Measurements from ENCODE around the gene WDFY2. TPM values are rescaled to one million over a fixed set of nuclear protein-coding genes. Genes with fewer than 3 reads are reported as not detected.

Gene WDFY2
- total RNA-seq, 1 donor from 2014 or later = 9.0 TPM

GRCh38 chr13:51816604-51817249 lies 232.5 kb downstream of the WDFY2 start:
- no peak for DNase-seq (ENCODE audit: low spot score)
- H3K27me3 Mint-ChIP-seq (ENCODE audit: low read depth) = peaks cover 28% of the 10 kb centered on the region
- intact Hi-C loops (cut with micrococcal nuclease) = loop anchor here (5.0 kb wide), 1 partner anchor 196 kb away; the partner anchor contains the start of genes ALG11 and ATP7B
- H3K4me1 Mint-ChIP-seq (ENCODE audit: low read depth) = peaks cover 53% of the 10 kb centered on the region
- H3K27ac Mint-ChIP-seq = no peak overlapping the region
- no peaks in the 10 kb centered on the region for H3K36me3 Mint-ChIP-seq (ENCODE audit: low read depth)
- H3K9me3 Mint-ChIP-seq = no peaks in the 10 kb centered on the region
- H3K4me3 Mint-ChIP-seq (ENCODE audit: low read depth) = no peak overlapping the region

Other genes with a start within 250 kb of the WDFY2 start
- not detected in 2 replicates for gene SERPINE3, start 244.8 kb upstream of the WDFY2 start, total RNA-seq
- gene INTS6, start 131.4 kb upstream of the WDFY2 start, total RNA-seq = 54.9 and 55.9 TPM in 2 replicates
- 2.2 and 3.1 TPM in 2 replicates for gene DHRS12, start 219.7 kb downstream of the WDFY2 start, total RNA-seq